ENCODE data around the gene MACROD2.
"Not testable (repeated sequence)": the region's sequence is repeated elsewhere in the genome, so short reads cannot be mapped to it uniquely, and the experiment has no call there.

The MACROD2 gene

GRCh38 chr20:14197097-14197496 is 201.8 kb downstream of the MACROD2 start:
- no peak for DNase-seq

DNA sequence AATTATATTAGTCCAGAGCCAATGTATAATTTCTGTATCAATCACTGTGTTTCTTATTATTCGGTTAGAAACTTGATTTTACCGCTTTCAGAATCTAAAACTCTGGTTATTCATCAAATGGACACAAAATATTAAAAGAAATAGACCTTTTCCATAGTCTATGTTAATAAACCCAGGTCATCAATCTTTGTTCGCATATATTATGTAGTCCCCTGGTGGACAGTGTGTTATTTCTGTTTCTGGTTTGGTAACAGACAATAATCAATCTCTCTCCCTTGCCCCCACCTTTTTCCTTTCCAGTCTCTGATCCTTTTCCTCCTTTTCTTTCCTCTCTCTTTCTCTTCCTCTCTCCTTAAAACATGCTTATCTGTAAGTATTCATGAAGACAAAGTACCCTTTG is 203.1 kb downstream of the MACROD2 start:
- DNase-seq, result no peak

DNA sequence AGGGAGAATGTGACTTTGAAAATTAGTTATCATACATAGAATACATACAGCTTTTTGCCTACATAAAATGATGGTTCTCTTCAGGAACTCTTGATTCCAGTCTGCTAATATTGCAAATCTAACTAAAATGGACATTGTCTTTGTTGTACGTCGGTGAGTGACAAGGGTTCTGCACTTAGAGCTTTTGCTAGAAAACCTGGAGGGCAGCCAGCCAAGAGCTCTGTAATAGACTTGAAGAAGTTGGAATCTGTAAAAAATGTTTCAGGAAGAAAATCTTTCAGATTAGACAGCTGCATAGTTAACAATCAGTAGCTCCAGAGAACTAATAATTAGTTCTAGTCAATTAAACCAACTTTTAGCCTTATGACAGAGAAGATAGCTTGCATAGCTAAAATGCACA is 203.8 kb downstream of the MACROD2 start:
- DNase-seq, result no peak

DNA sequence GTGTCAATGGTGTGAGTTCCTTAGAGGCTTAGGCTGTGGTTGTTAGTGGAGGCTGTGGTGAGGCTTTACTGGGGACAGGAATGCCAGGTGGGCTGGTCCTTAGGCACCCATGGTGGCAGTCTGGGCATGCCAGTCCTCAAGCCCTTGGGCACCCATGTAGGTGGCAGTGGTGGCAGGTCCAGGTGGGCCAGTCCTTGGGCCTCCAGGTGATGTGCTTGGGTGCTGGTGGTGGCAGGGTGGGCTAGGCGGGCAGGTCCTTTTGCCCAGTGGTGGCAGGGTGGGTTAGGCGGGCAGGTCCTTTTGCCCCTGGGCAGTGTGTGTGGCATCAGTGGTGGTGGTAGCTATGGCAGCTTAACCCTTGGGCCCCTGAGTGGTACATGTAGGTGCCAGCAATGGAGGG is 208.3 kb downstream of the MACROD2 start:
- no peak for DNase-seq

DNA sequence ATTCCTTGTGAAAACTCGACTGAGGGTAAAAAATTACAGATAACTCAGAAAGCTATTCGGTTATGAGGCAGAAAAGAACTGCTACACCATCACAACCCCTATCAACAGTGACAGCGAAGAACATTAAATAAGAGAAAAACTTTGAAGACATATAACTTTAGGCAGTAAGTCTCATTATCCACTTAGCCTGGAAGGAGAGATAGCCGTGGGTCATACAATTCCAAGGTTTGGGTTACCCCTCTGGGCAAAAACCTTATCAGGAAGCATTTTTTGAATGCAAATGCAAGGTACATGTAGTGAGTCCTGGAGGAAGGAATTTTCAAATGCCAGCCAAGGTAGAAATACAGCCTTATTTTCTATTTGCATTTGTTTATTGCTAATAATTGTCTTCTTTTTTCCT is 212.3 kb downstream of the MACROD2 start:
- DNase-seq, result no peak

GRCh38 chr20:14208956-14209355 is 213.6 kb downstream of the MACROD2 start:
- no peak for DNase-seq

DNA sequence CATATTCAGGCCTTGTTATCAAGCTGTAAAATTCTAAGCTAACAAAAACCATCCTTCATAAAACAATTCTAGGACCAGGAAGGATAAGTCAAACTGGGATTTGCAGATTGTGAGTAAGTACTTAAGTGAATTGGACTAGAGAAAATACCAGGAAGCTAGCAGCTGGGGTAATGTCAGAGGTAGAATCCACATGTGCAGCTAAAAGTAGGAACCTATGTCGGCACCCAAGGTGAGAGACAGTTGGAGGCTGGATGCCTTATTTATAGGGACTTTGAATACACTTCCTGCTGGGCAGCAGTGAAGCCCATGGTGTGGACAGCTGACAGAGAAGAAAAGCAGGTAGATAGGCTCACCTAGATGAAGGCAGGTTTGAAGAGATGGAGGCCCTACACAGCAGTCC is 214.8 kb downstream of the MACROD2 start:
- DNase-seq, result no peak

- no peak for DNase-seq
Measured at GRCh38 chr20:14214046-14214445, 218.7 kb downstream of the MACROD2 start.

- not testable (repeated sequence) for DNase-seq
Measured at GRCh38 chr20:14215880-14216279, 220.6 kb downstream of the MACROD2 start.

- no peak for DNase-seq
Measured at GRCh38 chr20:14219801-14220461, 224.6 kb downstream of the MACROD2 start.

DNA sequence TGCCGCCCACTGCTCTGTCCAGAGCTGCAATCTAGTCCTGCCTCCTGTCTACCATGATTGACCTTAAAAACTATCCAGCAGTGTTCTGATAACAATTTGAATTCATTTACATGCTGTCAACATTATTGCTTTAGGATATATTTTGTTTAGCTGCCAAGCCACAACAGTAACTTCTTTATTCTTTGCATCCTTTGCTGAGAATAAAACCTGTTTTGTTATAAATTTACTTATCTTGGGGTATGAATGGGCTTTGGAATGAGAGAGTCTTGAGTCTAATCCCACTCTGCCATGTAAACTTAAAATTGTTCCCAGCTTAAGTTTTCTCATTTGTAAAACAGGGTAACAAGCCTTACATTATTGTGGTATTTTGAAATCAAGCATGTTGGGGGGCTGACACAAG is 225.7 kb downstream of the MACROD2 start:
- no peak for DNase-seq

- DNase-seq, result no peak
Measured at GRCh38 chr20:14223806-14224205, 228.5 kb downstream of the MACROD2 start.

DNA sequence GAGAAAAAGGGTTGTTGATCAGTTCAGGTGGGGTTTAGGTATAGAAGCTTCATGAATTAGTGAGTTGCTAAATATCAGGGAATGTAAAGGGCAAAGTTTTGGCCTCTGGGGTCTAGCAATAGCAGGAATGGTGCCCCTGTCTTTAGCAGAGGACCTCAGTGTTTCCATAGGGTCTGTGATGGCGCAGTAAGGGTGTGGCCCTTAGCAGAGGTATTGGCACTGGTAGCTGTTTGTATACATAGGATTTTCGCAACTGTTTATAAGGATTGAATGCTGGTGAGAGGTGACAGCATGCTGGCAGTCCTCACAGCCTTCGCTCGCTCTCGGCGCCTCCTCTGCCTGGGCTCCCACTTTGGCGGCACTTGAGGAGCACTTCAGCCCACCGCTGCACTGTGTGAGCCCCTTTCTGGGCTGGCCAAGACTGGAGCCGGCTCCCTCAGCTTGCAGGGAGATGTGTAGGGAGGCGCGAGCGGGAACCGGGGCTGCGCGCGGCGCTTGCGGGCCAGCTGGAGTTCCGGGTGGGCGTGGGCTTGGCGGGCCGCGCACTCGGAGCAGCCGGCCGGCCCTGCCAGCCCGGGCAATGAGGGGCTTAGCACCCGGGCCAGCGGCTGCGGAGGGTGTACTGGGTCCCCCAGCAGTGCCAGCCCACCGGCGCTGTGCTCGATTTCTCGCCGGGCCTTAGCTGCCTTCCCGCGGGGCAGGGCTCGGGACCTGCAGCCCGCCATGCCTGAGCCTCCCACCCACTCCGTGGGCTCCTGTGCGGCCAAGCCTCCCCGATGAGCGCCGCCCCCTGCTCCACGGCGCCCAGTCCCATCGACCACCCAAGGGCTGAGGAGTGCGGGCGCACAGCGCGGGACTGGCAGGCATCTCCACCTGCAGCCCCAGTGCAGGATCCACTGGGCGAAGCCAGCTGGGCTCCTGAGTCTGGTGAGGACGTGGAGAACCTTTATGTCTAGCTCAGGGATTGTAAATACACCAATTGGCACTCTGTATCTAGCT is 231.0 kb downstream of the MACROD2 start:
- not testable (repeated sequence) for DNase-seq

DNA sequence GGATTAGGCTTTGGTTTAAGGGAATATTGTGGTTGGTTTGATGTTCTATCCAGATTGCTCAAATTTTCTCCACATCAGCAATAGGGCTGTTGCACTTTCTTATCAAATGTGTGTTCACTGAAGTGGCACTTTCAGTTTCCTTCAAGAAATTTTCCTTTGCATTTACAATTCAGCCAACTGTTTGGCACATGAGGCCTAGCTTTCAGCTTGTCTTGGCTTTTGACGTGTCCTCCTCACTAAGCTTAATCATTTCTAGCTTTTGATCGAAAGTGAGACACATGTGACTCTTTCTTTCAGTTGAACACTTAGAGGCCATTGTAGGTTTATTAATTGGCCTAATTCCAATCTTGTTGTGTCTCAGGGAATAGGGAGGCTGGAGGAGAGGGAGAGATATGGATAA is 237.3 kb downstream of the MACROD2 start:
- DNase-seq, result no peak

DNA sequence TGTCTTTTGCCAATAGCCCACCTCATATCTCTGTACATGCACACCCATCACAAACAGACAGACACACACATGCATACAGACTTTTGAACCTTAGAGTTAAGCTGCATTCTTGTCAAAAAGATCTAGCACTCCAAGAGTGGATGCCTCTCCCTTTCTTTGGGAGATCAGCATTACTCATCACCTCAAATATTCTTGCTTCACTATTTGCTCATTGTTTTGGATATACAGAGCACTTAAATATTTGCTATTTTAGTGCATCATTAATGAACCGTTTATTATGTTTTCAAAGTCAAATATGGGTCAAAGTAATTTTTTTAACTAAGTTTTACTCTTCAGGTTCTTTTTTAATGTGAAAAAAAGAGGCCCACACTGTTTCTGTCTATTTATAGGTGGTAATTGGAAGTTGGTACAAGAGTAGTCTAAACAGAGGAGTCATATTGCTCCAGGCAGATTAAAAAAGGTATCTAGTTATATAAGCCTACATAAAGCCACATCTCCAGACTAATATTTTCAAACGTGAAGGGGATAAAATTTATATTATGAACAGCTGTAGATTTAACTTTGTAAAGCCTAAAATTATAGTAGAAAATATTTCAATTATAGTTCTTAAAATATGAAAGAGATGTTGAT is 239.5 kb downstream of the MACROD2 start:
- no peak for DNase-seq

DNA sequence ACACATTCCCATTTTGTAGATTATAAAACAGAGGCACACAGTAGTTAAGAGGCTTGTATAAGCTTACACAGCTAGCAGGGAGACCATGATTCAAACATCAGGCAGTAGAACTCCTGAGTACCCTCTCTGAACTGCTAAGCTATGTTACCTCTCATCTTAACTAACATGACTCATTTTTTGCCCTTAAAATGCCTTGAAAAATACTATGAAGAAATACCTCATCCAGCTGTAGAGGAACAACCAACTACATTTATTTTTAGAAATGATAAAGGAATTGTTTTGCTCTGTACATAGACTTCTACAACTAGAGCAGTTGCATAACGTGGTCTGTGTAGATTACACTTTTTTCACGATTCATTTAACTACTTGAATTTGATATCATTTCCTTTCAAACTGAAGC is 240.0 kb downstream of the MACROD2 start:
- no peak for DNase-seq

- DNase-seq, result no peak
Measured at GRCh38 chr20:14245368-14245970, 250.2 kb downstream of the MACROD2 start.

- no peak for DNase-seq
Measured at GRCh38 chr20:14259689-14260088, 264.4 kb downstream of the MACROD2 start.

DNA sequence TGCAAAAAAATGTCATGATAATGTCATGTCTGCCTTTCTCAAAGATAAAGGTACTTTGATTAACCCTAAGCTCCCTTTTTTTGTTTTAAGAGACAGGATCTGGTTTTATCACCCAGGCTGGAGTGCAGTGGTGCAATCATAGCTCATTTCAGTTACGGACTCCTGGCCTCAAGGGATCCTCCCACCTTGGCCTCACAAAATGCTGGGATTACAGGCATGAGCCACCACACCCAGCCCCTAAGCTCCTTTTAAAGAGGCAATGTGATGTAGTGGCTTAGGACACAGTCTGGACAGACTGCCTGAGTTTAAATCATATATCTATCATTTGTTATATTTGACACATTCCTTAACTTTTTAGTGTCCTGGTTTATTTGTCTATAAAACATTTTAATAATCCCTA is 265.1 kb downstream of the MACROD2 start:
- no peak for DNase-seq

GRCh38 chr20:14264869-14265268 is 269.6 kb downstream of the MACROD2 start:
- DNase-seq, result no peak

GRCh38 chr20:14266246-14266645 is 270.9 kb downstream of the MACROD2 start:
- DNase-seq, result no peak

DNA sequence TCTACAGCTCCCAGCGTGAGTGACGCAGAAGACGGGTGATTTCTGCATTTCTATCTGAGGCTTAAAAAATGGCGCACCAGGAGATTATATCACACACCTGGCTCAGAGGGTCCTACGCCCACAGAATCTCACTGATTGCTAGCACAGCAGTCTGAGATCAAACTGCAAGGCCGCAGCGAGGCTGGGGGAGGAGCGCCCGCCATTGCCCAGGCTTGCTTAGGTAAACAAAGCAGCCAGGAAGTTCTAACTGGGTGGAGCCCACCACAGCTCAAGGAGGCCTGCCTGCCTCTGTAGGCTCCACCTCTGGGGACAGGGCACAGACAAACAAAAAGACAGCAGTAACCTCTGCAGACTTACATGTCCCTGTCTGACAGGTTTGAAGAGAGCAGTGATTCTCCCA is 275.4 kb downstream of the MACROD2 start:
- DNase-seq, result not testable (repeated sequence)

GRCh38 chr20:14282140-14282539 is 286.8 kb downstream of the MACROD2 start:
- DNase-seq, result no peak

All from T-helper 1 cell (primary cell).